ENCODE results near the gene PRR22. TPM values are rescaled to one million over a fixed set of nuclear protein-coding genes. Genes with fewer than 3 reads are reported as not detected.
A peak's percentile ranks its signal among the peaks of the same experiment; 100 is the strongest.

The PRR22 gene
- polyA plus RNA-seq, 1 donor from 2014 or later: 0.97 TPM

GRCh38 chr19:5792224-5792623 is 7.7 kb upstream of the PRR22 start:
- H3K9me2 ChIP-seq (ENCODE audit: insufficient read depth, low read length): no peaks in the 10 kb centered on the region
- no peaks in the 10 kb centered on the region for H3K9me3 ChIP-seq (ENCODE audit: low read length)
- no peaks in the 10 kb centered on the region for H3K36me3 ChIP-seq (ENCODE audit: insufficient read depth, low read length)
- no peak for TF ChIP-seq POLR2AphosphoS5 (IDR thresholded peaks at IDR 0.05)
- no peaks in the 10 kb centered on the region for H3K27me3 ChIP-seq (ENCODE audit: insufficient read depth, low read depth, low read length)
- H3K79me2 ChIP-seq (replicated peaks; ENCODE audit: insufficient read depth, low read length): no peaks in the 10 kb centered on the region
- no peak overlapping the region for H3K9ac ChIP-seq (ENCODE audit: low read length)
- no peak overlapping the region for H2AFZ ChIP-seq (ENCODE audit: low read depth, low read length)
- H3F3A ChIP-seq (ENCODE audit: insufficient read depth, low read length, poor library complexity, severe bottlenecking): no peaks in the 10 kb centered on the region
- no peak overlapping the region for H3K27ac ChIP-seq (ENCODE audit: low read length)
- no peaks in the 10 kb centered on the region for H4K20me1 ChIP-seq (ENCODE audit: insufficient read depth)
- no peak overlapping the region for H3K4me2 ChIP-seq (ENCODE audit: low read length)
- H3K4me3 ChIP-seq (ENCODE audit: low read length): no peak overlapping the region

GRCh38 chr19:5790559-5791520 is 6.3 kb upstream of the PRR22 start, which contains the start of gene DUS3L:
TSS of gene DUS3L (minus strand) at chr19:5791163. CDS start at chr19:5791141, 22 bp downstream.
- no peaks in the 10 kb centered on the region for H3F3A ChIP-seq (ENCODE audit: insufficient read depth, low read length, poor library complexity, severe bottlenecking)
- H3K9me2 ChIP-seq (ENCODE audit: insufficient read depth, low read length): no peaks in the 10 kb centered on the region
- peak within 1 kb of the TSS; percentile 74 for H3K4me2 ChIP-seq (ENCODE audit: low read length)
- H3K9me3 ChIP-seq (ENCODE audit: low read length): no peaks in the 10 kb centered on the region
- TF ChIP-seq EP300 (conservative IDR thresholded peaks at IDR 0.05; ENCODE audit: poor library complexity, severe bottlenecking) (peak; percentile 67), RAD21 (conservative IDR thresholded peaks at IDR 0.05) (no peak), SMC3 (conservative IDR thresholded peaks at IDR 0.05; ENCODE audit: poor library complexity) (no peak), EZH2 (IDR thresholded peaks at IDR 0.05; ENCODE audit: borderline replicate concordance, insufficient read depth, low read length, poor library complexity, severe bottlenecking) (no peak), MXI1 (conservative IDR thresholded peaks at IDR 0.05; ENCODE audit: poor library complexity, severe bottlenecking) (peak; percentile 99), CTCF (IDR thresholded peaks at IDR 0.05; ENCODE audit: poor library complexity, severe bottlenecking) (peak; percentile 20), POLR2AphosphoS5 (IDR thresholded peaks at IDR 0.05) (peak; percentile 95), REST (IDR thresholded peaks at IDR 0.05; ENCODE audit: borderline replicate concordance) (peak; percentile 75), TAF1 (IDR thresholded peaks at IDR 0.05; ENCODE audit: low read depth) (peak; percentile 65)
- no peaks in the 10 kb centered on the region for H3K27me3 ChIP-seq (ENCODE audit: insufficient read depth, low read depth, low read length)
- peak within 1 kb of the TSS; percentile 79 for H2AFZ ChIP-seq (ENCODE audit: low read depth, low read length)
- no peaks in the 10 kb centered on the region for H4K20me1 ChIP-seq (ENCODE audit: insufficient read depth)
- no peaks in the 10 kb centered on the region for H3K36me3 ChIP-seq (ENCODE audit: insufficient read depth, low read length)
- peak within 1 kb of the TSS; percentile 94 for H3K27ac ChIP-seq (ENCODE audit: low read length)
- H3K79me2 ChIP-seq (replicated peaks; ENCODE audit: insufficient read depth, low read length): no peaks in the 10 kb centered on the region
- H3K9ac ChIP-seq (ENCODE audit: low read length): peak within 1 kb of the TSS; percentile 93
- H3K4me3 ChIP-seq (ENCODE audit: low read length): peak within 1 kb of the TSS; percentile 86

Data from neural cell (in vitro differentiated cells).